HG02970 (cell line): ENCODE results near the gene BCOR.

Experiments used
- ATAC-seq: cut with Tn5 transposase; IDR thresholded peaks from one replicate; pipeline ENCODE4 v1.9.1; 2021; ENCODE audit warnings: mild to moderate bottlenecking, moderate library complexity, moderate number of reproducible peaks; ENCODE audit not compliant: unreplicated experiment, low FRiP score

Gene BCOR

GRCh38 chrX:40097504-40098263 is at the start of gene BCOR:
Gene BCOR (minus strand): TSS chrX:40097958. CDS start chrX:40077929, 20,029 bp downstream.
- no peak for ATAC-seq

DNA sequence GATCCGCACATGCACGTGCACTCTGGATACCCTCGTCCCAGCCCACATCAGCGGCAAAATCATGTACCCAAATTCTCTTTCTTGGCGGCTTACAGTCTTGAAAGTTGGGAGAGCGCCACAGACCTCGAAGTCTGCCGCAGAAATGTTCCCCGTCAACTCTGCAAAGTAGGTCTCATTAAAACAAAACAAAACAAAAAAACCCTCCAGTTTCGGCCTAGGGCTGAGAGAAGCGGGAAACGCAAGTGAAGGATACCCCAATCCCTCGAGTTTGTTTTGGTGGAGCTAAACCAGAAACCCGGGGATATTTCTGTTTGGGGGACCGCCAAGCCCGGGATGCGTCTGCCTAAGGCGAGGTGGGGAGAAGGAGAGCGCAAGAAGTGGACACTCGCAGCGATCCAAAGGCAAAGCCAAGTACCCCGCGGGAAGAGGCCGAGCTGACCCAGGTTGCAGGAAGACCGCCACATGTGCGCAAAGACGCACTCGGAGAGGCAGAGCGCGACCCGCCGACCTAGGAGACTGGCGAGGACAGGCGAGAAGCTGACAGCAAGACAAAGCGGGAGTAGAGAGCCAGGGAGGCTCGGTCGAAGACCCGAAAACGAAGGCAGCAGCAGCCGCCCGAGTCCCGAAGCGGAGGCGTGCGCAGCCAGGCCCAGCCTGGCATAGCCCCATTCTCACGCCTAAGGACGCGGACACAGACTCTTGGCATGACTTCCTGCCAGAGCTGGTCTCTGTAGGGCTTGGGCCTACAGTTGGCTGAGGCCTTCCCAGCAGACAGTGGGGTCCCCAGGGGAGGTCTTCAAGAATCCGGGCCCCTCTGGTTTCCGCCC is 49.6 kb upstream of the BCOR start:
- ATAC-seq = no peak

DNA sequence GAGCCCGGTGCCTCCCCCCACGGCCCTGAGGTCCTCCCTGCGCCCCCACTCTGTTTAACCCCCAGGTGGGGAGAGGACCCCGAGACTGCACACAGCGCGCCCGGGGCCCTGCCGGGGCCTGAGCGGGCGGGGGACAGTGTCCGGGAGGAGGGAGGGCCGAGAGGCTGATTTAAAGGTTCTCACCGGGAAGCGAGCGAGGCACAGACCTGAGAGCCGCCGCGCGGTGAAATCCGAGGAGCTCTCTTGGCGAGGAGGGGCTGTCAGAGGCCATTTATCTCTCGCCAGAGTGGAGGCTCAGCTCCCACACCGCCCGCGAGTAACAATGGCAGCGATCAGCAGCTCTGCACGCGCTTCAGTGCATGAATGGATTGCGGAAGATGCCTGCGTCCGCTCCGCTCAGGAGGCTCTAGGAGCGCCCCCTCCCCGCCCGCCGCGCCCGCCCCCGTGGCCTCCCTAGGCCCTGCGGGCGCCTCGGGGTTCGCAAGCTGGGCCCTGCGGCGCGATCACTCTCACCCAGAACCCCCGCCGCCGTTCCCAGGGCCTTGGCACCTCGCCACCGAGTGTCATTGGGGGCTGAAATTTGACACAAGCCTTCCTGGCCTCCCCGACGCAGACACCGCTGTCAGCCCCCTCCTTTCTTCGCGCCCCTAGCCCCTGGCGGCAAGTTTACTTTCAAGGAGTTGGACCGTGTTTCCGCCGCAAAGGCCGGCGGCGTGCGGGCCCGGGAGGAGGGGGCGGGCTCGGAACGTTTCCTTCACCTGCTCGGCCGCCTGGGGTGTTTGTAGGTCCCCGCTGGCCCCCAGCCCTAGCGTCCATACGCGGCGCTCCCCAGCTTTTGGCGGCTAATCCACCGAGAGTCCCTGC is 48.7 kb upstream of the BCOR start:
- no peak for ATAC-seq

- ATAC-seq = no peak
Observed at GRCh38 chrX:40145923-40146261, 48.1 kb upstream of the BCOR start.

GRCh38 chrX:40145001-40145922 is 47.5 kb upstream of the BCOR start:
- ATAC-seq = no peak

- ATAC-seq = no peak
Observed at GRCh38 chrX:40144576-40144975, 46.8 kb upstream of the BCOR start.

DNA sequence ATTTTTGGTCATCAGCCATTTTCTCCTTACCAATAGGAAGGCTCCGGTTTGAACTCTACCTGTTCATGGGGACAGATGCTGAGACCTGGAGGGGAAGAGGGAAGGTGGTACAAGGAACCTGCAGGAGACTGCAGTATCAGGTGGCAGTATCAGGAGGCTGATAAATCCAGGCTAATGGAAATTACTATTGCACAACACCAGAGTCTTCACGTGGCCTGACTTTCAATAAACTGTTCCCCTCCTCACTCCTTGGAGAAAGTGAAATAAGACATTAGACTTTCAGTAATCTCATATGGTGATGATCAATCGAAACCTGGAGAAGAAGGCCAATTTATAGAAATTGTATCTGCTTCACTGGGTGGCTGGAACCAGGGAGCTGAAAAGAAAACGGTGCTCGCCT is 46.2 kb upstream of the BCOR start:
- ATAC-seq = no peak

DNA sequence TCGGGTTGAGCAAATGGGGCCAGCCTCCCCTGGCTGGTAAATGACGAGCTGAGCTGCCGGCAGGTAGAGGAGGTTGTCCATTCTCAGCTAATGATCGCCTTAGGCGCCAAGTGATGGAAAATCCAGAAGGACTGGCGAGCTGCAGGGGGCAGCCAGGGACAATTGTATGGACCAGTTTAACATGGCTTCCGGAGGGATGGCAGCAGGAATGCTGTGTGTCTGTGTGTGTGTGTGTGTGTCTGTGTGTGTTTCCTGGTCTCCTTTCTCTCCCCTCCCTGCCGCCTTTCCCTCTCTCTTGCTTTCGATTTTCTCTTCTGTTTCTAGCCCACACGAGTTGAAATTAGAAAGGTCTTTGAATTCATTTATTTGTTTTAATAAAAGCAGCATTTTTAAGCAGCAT is 45.2 kb upstream of the BCOR start:
- no peak for ATAC-seq

- ATAC-seq = no peak
Observed at GRCh38 chrX:40142417-40142816, 44.7 kb upstream of the BCOR start.

DNA sequence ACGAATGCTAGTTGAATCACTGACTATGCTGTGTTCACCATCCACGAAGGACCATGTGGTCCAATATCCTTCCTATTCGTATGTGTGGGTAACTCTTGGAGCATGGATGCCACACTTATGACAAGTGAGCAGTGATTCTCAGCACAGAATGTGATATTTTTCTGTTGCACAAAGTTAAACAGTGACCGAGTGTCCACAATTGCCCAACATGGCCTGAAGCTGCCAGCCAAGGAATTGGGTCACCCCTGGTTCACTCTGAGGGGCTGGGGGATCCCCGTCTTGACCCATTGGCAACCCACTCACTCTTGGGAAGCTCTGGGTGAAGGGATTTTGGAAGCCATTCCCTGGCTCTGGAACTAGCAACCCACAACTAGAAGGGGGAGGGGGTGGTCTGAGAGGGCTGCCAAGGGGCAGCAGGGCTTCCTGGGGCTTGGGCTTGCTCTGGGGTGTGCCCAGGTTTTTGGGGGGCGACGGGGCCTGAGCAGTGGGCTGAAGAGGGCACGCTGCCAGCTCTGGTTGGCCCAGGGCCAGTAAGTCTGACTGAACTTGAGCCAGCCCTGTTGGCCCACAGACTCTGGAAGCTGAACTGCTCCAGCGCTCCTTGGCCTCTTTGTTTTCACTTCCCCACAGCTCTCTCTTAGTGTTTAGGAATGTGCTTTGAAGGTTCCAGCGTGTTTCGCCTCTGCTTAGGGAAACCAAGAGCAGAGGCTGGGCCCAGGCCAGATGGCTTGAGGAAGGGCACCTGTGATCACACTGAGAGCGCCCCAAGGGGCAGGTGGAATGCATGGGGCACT is 43.1 kb upstream of the BCOR start:
- ATAC-seq = no peak

GRCh38 chrX:40132751-40133150 is 35.0 kb upstream of the BCOR start:
- no peak for ATAC-seq

- no peak for ATAC-seq
Observed at GRCh38 chrX:40131654-40132337, 34.0 kb upstream of the BCOR start.

DNA sequence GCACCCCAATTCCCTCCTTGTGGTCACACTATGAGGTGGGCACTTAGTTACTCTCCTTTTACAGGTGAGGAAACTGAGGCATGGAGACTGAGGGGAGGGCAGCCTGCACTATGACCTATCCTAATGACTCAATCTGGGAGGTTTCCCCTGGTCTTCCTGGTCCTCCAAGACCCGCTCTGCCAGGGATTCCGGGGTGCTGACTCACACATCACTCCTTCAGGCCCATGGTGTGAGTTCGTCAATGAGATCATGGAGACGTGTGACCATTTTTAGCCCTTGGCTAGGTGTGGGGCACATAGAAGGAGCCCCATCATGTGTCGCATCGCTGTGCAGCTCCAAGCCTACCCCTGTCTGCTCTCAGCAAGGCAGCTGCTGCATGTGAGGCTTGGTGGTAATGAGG is 32.4 kb upstream of the BCOR start:
- ATAC-seq = no peak

- no peak for ATAC-seq
Observed at GRCh38 chrX:40127052-40127451, 29.3 kb upstream of the BCOR start.

DNA sequence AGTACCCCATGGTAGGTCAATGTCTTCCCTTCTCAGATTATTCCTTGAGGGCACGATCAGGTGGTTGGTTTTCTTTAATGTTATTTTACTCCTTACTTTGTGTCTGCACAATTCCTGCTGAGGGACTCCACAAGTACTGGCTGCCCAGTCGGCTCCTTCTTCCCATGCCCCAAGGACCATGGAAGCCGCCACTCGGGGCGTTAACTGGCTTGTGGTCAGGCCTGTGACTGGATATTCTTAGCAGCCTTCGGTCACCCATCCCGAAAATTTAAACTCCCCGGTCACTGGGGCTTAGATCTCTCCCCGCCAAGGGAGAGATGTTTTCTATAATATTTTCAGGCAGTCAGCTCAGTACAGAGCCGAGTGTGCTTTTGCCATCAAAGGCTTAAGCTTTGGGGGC is 24.7 kb upstream of the BCOR start:
- ATAC-seq = no peak

GRCh38 chrX:40121618-40122017 is 23.9 kb upstream of the BCOR start:
- ATAC-seq = no peak

GRCh38 chrX:40120838-40121580 is 23.3 kb upstream of the BCOR start:
- no peak for ATAC-seq

GRCh38 chrX:40117715-40118285 is 20.0 kb upstream of the BCOR start:
- ATAC-seq = no peak
